Lower leg skin (tissue), 4 donors: ENCODE results near the gene NABP1. TPM values are rescaled to one million over a fixed set of nuclear protein-coding genes. Genes with fewer than 3 reads are reported as not detected.

Experiments
- DNase-seq, 2 donors: peaks; one replicate each; pipeline ENCODE4 v3.0.0-alpha.2; 2019; ENCODE audit warnings: low spot score in 2 of 2
- H3K4me3 ChIP-seq: fragments of 200-600 bp; sonication (generic); 2 replicates; pipeline ENCODE4 v1.5.1; 2017; ENCODE audit warnings: mild to moderate bottlenecking, low read depth; ENCODE audit not compliant: poor library complexity, severe bottlenecking
- CTCF ChIP-seq, 3 donors: fragments of 450-650 bp; IDR thresholded peaks; one replicate each; pipeline ENCODE4 v1.5.1; 2016; ENCODE audit warnings: antibody characterized with exemption in 3 of 3, mild to moderate bottlenecking in 3 of 3, moderate library complexity in 2 of 3
- POLR2A ChIP-seq, 2 donors: fragments of 450-650 bp; IDR thresholded peaks; one replicate each; pipeline ENCODE4 v1.6.1; 2016 to 2017; ENCODE audit warnings: antibody characterized with exemption in 2 of 2, mild to moderate bottlenecking in 1 of 2, moderate library complexity in 1 of 2
- WGBS, 2 donors: methylation state at CpG; one replicate each; pipeline ENCODE4 v1.1.5; 2018; 5-methylcytosine and 5-hydroxymethylcytosine counted together
- intact Hi-C: fragments of 100-400 bp; cut with DNase I; formaldehyde crosslinking; loops from one replicate; pipeline ENCODE4 v1.15.0; 2023; ENCODE audit warnings: low total_unique reads
- total RNA-seq, 4 donors: library from RNA; depleted of rRNA; stranded (reverse); fragments of >200 nt; gene quantifications; one replicate each; pipeline ENCODE4 v1.1.0, GENCODE V29; 2016

Gene NABP1
- total RNA-seq, 4 donors from 2014 or later = 6.2 to 38.0 (median 9.5) TPM

GRCh38 chr2:191670787-191671186 lies 7.1 kb upstream of the NABP1 start:
- no peak for DNase-seq
- intact Hi-C loops = loop anchor here (10.0 kb wide), 1 partner anchor 646 kb away; no protein-coding TSS in a partner anchor
- TF ChIP-seq CTCF (IDR thresholded peaks at IDR 0.05) (no peak), POLR2A (IDR thresholded peaks at IDR 0.05) (no peak)
- H3K4me3 ChIP-seq = no peak overlapping the region

GRCh38 chr2:191675807-191676721 lies 1.9 kb upstream of the NABP1 start:
- intact Hi-C loops = loop anchor here (10.0 kb wide), 1 partner anchor 651 kb away; no protein-coding TSS in a partner anchor
- no peak overlapping the region for H3K4me3 ChIP-seq
- TF ChIP-seq CTCF (IDR thresholded peaks at IDR 0.05) = no peak
- TF ChIP-seq POLR2A (IDR thresholded peaks at IDR 0.05) = no peak
- peak; percentile 59 to 86 for DNase-seq
- 42 to 48% methylated on average over 3 of the region's 3 CpGs for WGBS, 2 donors

- WGBS, 2 donors = 24 to 28% methylated on average over 8 of the region's 8 CpGs
- TF ChIP-seq POLR2A (IDR thresholded peaks at IDR 0.05) (no peak), CTCF (IDR thresholded peaks at IDR 0.05) (no peak)
- peak overlapping the region; percentile 67 for H3K4me3 ChIP-seq
- peak in 1 of 2 donors; percentile 41 for DNase-seq
- intact Hi-C loops = loop anchor here (10.0 kb wide), 1 partner anchor 652 kb away; no protein-coding TSS in a partner anchor
These were observed 918 bp upstream of the NABP1 start for GRCh38 chr2:191676790-191677645.

- TF ChIP-seq POLR2A (IDR thresholded peaks at IDR 0.05) (no peak), CTCF (IDR thresholded peaks at IDR 0.05) (no peak)
- WGBS, 2 donors = 1 to 5% methylated on average over 31 to 40 of the region's 40 CpGs
- H3K4me3 ChIP-seq = peak overlapping the region; percentile 72
- intact Hi-C loops = loop anchor here (10.0 kb wide), 1 partner anchor 654 kb away; no protein-coding TSS in a partner anchor
- peak; percentile 51 to 92 for DNase-seq
These were observed 633 bp downstream of the NABP1 start for GRCh38 chr2:191678437-191679100.

GRCh38 chr2:191679818-191680600 lies 2.1 kb downstream of the NABP1 start:
- intact Hi-C loops = loop anchor here (10.0 kb wide), 1 partner anchor 655 kb away; no protein-coding TSS in a partner anchor
- WGBS, 2 donors = 92 to 96% methylated on average over 4 of the region's 4 CpGs
- no peak for TF ChIP-seq POLR2A (IDR thresholded peaks at IDR 0.05)
- TF ChIP-seq CTCF (IDR thresholded peaks at IDR 0.05) = no peak
- H3K4me3 ChIP-seq = no peak overlapping the region
- no peak for DNase-seq
